Measurements from ENCODE around the gene SLC10A3. TPM values are rescaled to one million over a fixed set of nuclear protein-coding genes. Genes with fewer than 3 reads are reported as not detected.

SLC10A3 gene
- total RNA-seq, 1 experiment from 2014 or later, result 42.1 TPM

DNA sequence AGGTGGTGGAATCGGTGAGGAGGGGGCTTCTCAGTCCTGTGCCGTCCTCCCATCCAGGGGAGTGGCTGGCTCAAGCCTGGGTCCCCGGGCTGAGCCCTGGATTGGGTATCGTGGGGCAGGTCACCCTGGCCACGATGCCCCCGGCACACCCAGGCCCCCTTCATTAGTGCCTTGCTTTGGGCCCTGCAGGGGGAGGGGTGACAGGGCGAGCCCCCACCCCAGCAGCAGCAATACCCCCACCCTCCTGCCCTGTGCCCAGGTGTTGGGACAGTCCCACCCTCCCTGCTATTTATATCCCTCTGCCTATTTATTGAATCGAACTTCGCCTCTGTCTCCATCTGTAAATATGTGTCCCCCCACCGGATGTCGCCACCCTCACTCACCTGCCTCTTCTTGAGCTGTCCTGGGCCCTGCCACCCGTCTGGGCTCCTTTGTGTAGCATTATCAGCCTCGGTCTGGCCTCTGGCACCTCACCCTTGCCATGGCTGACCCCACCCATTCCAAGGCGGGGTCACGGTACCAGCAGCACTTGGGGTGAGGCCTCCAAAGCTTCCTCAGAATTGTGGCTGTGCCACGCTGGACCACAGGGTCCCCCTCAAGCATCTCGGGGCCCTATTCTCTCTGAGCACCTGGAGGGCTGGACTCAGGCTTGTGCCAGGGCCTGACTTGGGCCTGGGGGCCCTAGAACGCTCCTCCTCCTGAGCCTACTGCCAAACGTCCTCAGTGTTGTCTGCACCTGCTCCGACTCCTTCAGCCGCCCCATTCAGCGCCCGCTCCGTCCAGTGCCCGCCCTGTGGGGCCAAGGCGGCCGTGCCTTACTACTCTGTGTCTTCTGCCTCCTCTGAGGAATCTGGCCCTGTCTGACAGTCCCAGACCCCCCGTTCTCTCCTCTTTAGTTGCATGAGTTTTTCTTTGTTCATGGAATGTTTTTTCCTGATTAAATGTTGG lies 17.5 kb downstream of the SLC10A3 start:
- H3K36me3 ChIP-seq (ENCODE audit: low read depth, low read length), result no peaks in the 10 kb centered on the region; the same call in 1 of the 2 replicates
- DNase-seq (no peak), ATAC-seq (no peak)
- H3K9me3 ChIP-seq (ENCODE audit: low read length), result no peaks in the 10 kb centered on the region
- ChIA-PET POLR2A (ENCODE audit: unreplicated experiment) (no interaction called here), CTCF (no interaction called here)
- H3K4me2 ChIP-seq (ENCODE audit: low read length), result no peak overlapping the region
- H3K4me1 ChIP-seq (ENCODE audit: insufficient read depth, low read length), result peaks cover 3% of the 10 kb centered on the region; the same call in 1 of the 2 replicates
- H3K79me2 ChIP-seq (ENCODE audit: low read length), result 0 out of 2 replicates have a peak, but pooled peaks cover under 1% of the 10 kb centered on the region
- BruUV-seq (replicated peaks), result no TSS peak
- H3K9me2 ChIP-seq (replicated peaks; ENCODE audit: low read length), result no peaks in the 10 kb centered on the region
- no peaks in the 10 kb centered on the region for H3K27me3 ChIP-seq (ENCODE audit: low read length)
- no peak overlapping the region for H3K9ac ChIP-seq (ENCODE audit: low read length)
- H3F3A ChIP-seq (ENCODE audit: low read length, unreplicated experiment), result no peaks in the 10 kb centered on the region
- no peaks in the 10 kb centered on the region for H4K20me1 ChIP-seq (ENCODE audit: low read length)
- intact Hi-C loops (cut with micrococcal nuclease), result no loop called here
- TF ChIP-seq EZH2 (IDR thresholded peaks at IDR 0.05; ENCODE audit: low read length, unreplicated experiment) (no peak), EZH2phosphoT487 (IDR thresholded peaks at IDR 0.05; ENCODE audit: borderline replicate concordance, low read length) (no peak)
- TF ChIP-seq, protein P1, sequence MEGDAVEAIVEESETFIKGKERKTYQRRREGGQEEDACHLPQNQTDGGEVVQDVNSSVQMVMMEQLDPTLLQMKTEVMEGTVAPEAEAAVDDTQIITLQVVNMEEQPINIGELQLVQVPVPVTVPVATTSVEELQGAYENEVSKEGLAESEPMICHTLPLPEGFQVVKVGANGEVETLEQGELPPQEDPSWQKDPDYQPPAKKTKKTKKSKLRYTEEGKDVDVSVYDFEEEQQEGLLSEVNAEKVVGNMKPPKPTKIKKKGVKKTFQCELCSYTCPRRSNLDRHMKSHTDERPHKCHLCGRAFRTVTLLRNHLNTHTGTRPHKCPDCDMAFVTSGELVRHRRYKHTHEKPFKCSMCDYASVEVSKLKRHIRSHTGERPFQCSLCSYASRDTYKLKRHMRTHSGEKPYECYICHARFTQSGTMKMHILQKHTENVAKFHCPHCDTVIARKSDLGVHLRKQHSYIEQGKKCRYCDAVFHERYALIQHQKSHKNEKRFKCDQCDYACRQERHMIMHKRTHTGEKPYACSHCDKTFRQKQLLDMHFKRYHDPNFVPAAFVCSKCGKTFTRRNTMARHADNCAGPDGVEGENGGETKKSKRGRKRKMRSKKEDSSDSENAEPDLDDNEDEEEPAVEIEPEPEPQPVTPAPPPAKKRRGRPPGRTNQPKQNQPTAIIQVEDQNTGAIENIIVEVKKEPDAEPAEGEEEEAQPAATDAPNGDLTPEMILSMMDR (conservative IDR thresholded peaks at IDR 0.05; ENCODE audit: low read depth, low read length), result no peak
- H2AFZ ChIP-seq (ENCODE audit: low read length), result no peak overlapping the region
- H3K4me3 ChIP-seq (ENCODE audit: low read length), result no peak overlapping the region
- no peak overlapping the region for H3K27ac ChIP-seq (ENCODE audit: low read length)

DNA sequence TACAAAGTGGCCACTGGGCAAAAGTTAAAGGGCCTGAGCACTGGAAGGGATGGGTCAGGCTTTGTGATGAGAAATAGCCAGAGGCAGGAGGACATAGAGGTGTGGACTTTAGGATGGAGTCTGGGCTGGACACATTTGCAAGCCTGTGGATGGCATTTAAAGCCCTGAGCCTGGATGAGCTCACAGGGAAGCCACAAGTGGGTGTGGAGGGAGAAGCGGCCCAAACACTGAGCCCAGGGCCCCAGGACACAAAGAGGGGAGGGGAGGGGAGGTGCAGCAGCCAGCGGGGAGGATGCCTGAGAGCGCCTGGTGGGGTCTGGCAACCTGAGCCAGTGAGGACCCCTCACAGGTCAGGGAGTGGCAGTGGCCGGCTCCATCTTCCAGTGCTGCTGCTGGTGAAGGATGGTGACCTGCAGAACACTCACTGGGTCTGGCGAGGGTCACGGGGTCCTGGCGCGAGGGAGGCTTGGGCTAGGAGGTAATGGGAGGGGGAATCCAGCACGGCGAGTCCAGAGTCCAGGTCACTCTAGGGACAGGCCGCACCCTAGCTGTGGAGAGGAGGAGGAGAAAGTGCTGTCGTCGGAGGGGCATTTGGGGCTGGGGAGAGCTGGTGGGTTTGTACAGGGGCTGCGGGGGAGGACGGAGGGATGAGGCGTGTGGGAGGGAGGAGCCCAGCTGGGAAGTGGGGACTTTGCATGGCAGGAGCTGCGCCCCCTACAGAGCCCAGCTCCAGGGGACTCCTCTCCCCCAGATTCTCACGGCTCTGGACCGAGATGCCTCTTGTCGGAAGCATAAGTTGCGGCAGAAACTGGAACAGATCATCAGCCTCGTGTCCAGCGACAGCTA lies 18.4 kb downstream of the SLC10A3 start:
- Histone ChIP-seq H3K9me3 (ENCODE audit: low read length) (no peaks in the 10 kb centered on the region), H3K9ac (ENCODE audit: low read length) (no peak overlapping the region), H3F3A (ENCODE audit: low read length, unreplicated experiment) (no peaks in the 10 kb centered on the region), H3K9me2 (replicated peaks; ENCODE audit: low read length) (no peaks in the 10 kb centered on the region), H3K4me2 (ENCODE audit: low read length) (no peak overlapping the region), H3K36me3 (ENCODE audit: low read depth, low read length) (no peaks in the 10 kb centered on the region; the same call in 1 of the 2 replicates), H3K4me3 (ENCODE audit: low read length) (no peak overlapping the region), H4K20me1 (ENCODE audit: low read length) (no peaks in the 10 kb centered on the region), H3K27ac (ENCODE audit: low read length) (no peak overlapping the region), H3K79me2 (ENCODE audit: low read length) (no peaks in the 10 kb centered on the region), H3K27me3 (ENCODE audit: low read length) (no peaks in the 10 kb centered on the region), H2AFZ (ENCODE audit: low read length) (no peak overlapping the region), H3K4me1 (ENCODE audit: insufficient read depth, low read length) (no peaks in the 10 kb centered on the region)
- no peak for TF ChIP-seq EZH2phosphoT487 (IDR thresholded peaks at IDR 0.05; ENCODE audit: borderline replicate concordance, low read length)
- no peak for TF ChIP-seq EZH2 (IDR thresholded peaks at IDR 0.05; ENCODE audit: low read length, unreplicated experiment)
- TF ChIP-seq, protein P1 (conservative IDR thresholded peaks at IDR 0.05; ENCODE audit: low read depth, low read length), result no peak
- BruUV-seq (replicated peaks), result no TSS peak
- ATAC-seq, result no peak
- POLR2A ChIA-PET (ENCODE audit: unreplicated experiment), result no interaction called here
- CTCF ChIA-PET, result interaction anchor here (0.6 kb wide), 1 partner anchor 26 kb away, joined by 3 read pairs; no protein-coding TSS in a partner anchor
- intact Hi-C loops (cut with micrococcal nuclease), result no loop called here
- DNase-seq, result no peak

Data from PC-3 (cell line).